Astrocyte of the cerebellum (primary cell): Measurements from ENCODE around the gene LEPROT.

Experiments used
- DNase-seq: peaks from one replicate; pipeline ENCODE4 v3.0.0-alpha.2; 2011; ENCODE audit warnings: low read depth
- H3K4me3 ChIP-seq: 2 replicates; pipeline ENCODE4 v1.5.1; 2011; ENCODE audit warnings: mild to moderate bottlenecking, low read depth, low read length, moderate library complexity
- CTCF ChIP-seq: IDR thresholded peaks from 2 replicates; pipeline ENCODE4 v1.5.1; 2012; ENCODE audit warnings: low read length, low read depth, moderate library complexity, mild to moderate bottlenecking; ENCODE audit errors: missing control alignments
- in situ Hi-C: cut with HindIII; loops from 2 replicates; pipeline ENCODE4 v1.10.0; 2017; ENCODE audit warnings: low sequenced_read_pairs

LEPROT gene

DNA sequence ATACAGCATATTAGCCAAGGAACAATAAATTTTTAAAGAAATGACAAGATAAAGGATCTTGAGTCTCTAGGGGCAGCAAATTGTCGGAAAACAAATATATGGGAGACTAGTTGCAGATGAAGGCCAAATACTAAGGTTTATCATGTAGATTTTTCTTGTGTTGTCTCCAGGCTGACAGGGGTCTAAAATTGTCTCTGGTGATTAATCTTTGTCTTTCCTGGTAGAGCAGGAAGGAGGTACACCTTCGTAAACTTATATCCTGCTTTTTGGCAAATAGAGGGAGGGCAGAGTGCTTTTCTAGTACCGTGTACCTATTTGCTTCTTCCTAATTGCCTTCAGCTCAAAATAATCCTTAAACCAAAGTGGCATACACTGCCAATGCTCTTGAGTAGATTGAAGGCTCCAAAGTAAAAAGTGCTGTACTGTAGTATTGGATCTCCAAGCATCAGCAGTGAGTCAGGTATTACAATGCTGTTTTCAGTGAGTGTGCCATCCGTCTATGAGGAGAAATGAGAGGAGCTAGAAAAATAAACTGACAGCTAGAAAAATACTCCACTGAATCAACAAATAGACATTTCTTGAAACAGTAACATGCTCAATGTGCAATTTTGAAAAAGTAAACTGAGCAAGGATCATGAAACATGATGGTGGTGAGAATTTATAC is 1.8 kb upstream of the LEPROT start:
- TF ChIP-seq CTCF: no peak
- no peak overlapping the region for H3K4me3 ChIP-seq
- DNase-seq: no peak
- in situ Hi-C loops: no loop called here

DNA sequence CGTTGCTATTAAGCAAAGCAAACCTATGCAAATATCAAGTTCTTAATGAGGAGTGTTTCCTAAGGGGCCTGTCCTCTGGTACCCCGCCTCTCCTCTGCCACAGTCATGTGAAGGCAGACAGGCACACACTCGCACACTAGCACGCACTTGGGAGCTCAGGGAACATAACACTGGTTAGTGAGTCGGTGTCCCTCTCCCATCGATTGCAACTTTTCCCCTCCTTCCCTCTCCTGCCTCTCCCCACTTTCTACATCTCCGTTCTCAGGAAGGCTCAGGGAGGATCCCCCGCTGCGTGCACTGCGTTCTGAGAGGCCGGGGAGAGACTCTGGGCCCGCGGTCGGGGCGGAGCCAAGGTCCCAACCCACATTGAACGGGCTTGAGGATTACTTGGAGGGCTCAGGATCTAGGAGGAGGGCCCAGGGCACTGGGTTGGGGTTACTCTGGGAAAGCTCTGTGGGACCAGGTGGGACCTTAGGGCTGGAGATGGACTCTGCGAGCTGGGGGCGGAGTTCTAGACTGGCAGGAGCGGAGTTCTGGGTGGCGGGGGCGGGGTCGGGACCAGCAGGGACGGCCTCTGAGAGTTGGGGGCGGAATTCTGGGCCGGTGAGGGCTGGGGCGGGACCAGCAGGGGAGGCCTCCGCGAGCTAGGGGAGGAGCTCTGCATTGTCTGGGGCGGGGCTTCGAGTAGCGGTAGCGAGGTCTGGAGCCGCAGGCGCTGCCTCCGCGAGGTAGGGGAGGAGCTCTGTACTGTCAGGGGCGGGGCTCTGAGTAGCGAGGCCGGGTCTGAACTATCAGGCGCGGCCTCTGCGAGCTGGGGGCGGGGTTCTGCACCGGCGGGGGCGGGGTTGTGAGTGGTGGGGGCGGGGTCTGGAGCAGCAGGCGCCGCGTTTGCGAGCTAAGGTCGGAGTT is 533 bp upstream of the LEPROT start:
- peak overlapping the region; percentile 84 for H3K4me3 ChIP-seq
- in situ Hi-C loops: no loop called here
- TF ChIP-seq CTCF: no peak
- DNase-seq: peak; percentile 96

DNA sequence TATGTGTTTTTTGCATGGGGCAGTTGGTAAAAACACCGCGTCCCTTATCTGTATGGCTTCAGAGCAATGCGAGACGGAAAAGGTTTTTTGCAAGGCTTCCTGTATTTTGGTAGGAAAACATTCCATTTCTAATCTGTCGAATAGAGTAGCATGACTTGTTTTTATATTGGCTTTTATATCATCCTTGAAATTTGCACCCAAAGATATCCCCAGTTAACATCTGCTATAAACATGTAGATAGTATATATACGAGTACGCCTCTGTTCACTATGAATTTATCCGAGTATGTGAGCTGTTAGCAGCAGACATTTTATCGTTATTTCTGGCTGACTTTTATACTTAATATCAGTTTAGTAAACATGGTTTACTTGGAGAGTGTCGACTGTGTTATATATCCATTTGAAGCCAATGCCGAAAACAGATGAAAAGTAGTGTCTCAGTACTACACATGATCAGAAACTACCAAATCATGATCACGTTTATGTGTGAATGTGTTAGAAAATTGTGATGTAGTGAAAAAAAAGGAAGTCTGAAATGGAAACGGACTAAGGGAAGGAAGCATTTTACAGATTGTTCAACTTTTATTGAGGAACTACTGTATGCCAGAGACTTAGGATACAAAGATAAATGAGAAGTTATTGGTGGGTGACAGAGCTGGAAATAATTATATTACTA is 1.0 kb downstream of the LEPROT start:
- DNase-seq: no peak
- in situ Hi-C loops: no loop called here
- peak overlapping the region; percentile 84 for H3K4me3 ChIP-seq
- no peak for TF ChIP-seq CTCF

GRCh38 chr1:65422241-65423203 is 2.1 kb downstream of the LEPROT start:
- peak overlapping the region; percentile 84 for H3K4me3 ChIP-seq
- TF ChIP-seq CTCF: no peak
- in situ Hi-C loops: no loop called here
- DNase-seq: peak; percentile 12

DNA sequence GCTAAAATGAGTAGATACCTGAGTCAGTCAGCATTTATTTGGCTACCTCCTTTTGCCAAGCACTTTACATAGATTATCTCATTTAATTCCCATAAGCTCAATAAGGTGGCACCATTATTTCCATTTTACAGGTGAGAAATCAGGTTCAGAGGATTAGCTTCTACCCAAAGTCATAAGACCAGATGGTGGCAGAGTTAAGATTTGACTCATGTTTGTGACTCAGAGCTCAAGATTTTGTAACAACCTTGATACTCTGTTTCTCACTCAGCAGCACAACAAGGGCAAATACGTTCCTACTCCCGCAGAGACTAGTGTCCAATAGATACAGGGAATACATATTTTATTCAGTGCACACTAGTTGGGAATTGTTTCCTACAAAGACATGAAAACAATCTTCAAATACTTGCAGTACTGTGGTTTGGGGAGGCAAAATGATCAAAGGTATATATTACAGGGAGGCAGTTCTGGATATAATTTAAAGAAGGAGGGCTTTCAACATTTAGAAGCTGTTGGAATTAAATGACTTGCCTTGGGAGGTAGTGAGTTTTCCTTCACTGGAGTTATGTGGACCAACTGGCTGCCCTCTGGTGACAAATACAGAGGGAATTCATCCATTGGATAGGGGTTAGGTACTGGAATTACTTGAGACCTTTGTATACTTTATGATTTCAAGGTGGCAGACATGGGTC is 3.6 kb downstream of the LEPROT start:
- H3K4me3 ChIP-seq: no peak overlapping the region
- no peak for TF ChIP-seq CTCF

More for the DNA sequence above, 3.6 kb downstream of the LEPROT start:
- peak; percentile 74 for DNase-seq
- in situ Hi-C loops: no loop called here
